NCI-H1694 (cell line): ENCODE data around the gene LOC128125822.

Source experiments
- DNase-seq: peaks from one replicate; lab custom pipeline; 2025; lab: John Stamatoyannopoulos, UW

LOC128125822 gene

GRCh38 chr6:63556369-63556768 lies 15.9 kb upstream of the LOC128125822 start:
- no peak for DNase-seq

DNA sequence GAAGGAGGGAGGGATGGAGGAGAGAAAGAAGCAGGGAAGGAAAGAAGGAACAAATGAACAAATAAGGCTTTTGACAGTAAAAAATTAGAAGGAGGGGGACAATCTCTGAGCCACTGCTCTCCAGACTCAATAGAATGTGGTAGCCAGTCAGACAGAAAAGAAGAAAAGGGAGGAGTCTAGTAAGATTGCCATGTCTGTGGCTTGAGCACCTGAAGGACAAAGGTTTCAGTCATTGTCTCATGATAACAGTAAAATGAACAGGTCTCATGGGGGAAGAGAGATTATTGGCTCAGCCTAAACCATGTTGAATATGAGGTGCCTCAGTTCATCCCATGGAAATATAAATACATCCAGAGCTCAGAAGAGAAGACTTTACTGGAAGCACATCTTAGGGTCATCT lies 14.0 kb upstream of the LOC128125822 start:
- DNase-seq: no peak

- no peak for DNase-seq
Observed at GRCh38 chr6:63560801-63561287, 11.4 kb upstream of the LOC128125822 start.

- DNase-seq: no peak
Observed at GRCh38 chr6:63561288-63561687, 11.0 kb upstream of the LOC128125822 start.

GRCh38 chr6:63563235-63563634 lies 9.0 kb upstream of the LOC128125822 start:
- DNase-seq: no peak

DNA sequence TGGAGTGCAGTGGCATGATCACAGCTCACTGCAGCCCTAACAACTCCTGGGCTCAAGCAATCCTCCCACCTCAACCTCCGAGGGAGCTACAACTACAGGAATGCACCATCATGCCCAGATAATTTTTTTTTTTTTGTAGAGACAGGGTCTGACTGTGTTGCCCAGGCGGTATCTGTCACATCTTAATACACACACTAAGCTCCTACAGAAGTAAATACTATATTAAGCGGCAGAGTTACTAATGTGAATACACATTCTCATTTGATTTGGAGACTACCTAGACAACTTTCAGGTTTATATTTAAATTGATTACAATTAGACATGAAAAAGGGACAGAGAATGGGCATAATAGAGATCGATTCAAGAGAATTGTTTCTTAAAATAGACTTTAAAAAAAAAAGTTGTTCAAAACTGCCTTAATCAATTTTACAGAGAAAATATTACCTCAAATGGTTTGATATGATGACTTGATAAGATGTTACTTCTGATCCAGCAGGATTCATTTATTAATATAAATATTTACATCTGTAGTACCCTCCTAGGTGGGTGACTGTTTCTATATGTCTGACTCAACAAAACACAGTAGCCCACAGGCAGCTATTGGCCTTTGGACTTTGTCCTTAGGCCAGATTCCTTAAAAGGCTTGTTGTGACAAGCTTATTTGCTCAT lies 7.1 kb upstream of the LOC128125822 start:
- no peak for DNase-seq

DNA sequence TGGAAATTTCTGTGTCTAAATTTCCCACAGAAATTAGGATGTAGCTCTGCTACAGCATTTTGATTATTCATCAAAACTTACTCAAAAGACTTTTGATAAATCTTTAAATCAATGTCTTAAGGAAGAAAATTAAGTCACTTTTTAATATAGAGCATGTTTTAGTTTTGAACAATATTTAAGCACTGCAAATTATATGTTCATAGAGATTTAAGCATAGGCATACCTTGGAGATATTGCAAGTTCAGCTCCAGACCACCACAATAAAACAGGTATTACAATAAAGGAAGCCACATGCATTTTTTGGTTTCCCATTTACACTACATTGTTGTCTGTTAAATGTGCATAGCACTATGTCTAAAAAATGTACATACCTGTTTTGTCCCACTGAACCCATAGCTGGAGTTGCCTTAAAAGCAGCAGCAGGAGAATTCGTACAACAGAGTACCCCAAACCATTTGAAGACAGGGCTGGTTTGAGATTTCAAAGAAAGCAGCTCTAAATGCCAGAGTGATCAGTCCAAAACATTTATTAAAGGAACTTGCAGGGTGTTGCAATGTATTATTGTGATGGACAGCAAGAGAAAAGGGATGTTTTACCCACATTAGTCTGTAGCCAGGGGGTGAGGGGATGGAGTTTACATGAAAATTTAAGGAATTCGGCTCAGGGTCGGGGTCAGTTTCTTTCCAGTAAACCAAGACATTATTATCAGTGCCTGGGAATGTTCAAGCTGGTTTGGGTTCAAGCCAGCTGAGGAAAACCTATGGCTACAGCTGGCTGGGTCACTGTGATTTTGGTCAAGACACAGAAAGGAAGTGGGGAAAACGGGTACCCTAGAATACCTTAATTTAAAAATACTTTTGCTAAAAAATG lies 6.3 kb upstream of the LOC128125822 start:
- DNase-seq: no peak

GRCh38 chr6:63567966-63568365 lies 4.3 kb upstream of the LOC128125822 start:
- DNase-seq: no peak

DNA sequence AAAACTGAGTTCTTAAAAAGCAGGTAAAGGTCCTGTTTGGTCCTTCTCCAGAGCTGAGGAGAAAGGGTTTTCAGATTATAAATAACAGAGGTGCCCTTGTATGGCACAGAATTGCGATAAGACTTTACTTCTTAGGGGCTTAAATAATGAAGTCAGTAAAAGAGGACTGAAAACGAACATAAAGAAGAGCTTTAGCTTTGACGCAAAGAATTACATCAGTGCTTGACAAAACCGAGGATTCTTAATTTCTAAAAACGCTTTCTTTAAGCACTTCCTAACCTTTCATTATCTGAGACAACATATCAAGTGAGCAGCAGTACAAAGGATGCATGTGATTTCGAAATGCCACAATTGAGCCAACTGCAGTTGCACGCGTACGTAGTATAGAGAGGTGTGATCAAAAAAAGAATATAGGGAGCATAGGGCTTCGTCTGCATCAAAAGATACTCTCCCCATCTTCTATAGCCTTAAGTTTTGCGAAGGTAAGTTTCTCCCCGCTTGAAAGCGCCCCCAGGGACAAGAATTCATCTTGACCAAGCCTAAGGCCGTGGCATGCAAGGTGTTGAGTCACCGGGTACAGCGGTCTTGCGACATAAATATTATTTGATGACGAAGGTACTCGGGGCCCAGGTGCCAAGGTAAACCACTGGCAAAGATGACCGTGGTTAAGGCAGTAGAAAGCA lies 778 bp upstream of the LOC128125822 start:
- no peak for DNase-seq

GRCh38 chr6:63572747-63573075 lies 431 bp downstream of the LOC128125822 start:
- DNase-seq: no peak

DNA sequence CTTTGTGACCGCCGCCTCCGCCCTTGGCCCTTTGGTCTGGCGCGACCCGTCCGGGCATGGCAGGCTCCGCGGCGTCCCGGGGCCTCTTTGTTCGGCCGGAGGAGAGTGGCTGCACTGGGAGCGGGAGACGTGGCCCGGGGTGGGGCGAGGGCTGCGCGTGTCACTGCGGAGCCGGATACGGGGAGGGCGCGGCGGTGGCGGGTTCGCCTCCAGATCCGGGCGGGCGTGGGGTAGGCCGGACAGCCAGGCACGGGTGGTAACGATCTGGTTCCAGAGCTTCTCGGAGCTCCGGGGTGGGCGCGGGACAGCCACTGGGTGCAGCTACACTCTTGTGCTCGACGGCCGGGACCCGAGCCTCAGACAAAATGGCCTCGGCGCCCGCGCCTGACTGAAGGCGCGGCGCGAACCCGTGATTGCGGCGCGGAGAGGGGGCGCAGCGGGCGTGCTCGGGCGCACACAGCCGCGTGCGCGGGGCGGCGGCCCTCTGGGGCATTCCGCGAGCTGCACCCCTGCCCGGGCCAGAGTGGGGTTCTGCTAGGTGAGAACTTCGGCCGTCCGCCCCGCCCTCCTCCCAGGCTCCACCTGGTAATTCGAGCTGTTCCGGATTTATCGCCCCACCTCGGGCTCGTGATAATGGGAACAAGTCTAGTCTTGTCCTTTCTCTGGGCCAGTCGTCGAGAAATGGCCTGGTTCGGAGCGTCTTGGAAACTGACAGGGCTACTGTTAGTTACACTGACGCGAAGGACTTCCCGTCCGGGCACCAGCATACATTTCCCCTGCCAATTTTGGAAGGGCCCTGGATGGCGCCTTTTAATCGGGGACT lies 1.0 kb downstream of the LOC128125822 start:
- peak; percentile 42 for DNase-seq

GRCh38 chr6:63573899-63574553 lies 1.7 kb downstream of the LOC128125822 start:
- peak; percentile 39 for DNase-seq

DNA sequence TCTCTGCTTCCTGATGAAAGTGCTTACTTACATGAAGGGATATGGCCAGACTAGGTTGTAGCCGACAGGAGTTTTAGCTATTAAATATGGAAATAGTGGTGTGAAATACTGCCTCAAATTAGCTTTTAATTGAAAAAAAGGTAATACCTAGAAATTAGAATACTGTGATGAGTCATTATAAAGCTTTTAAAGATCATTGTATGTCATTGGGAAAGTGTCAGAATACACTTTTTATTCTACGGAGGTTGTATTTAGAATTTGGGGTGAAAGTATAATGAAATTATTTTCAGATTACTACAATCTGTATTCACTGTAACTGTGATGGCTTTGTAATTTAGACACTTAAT lies 2.2 kb downstream of the LOC128125822 start:
- no peak for DNase-seq

DNA sequence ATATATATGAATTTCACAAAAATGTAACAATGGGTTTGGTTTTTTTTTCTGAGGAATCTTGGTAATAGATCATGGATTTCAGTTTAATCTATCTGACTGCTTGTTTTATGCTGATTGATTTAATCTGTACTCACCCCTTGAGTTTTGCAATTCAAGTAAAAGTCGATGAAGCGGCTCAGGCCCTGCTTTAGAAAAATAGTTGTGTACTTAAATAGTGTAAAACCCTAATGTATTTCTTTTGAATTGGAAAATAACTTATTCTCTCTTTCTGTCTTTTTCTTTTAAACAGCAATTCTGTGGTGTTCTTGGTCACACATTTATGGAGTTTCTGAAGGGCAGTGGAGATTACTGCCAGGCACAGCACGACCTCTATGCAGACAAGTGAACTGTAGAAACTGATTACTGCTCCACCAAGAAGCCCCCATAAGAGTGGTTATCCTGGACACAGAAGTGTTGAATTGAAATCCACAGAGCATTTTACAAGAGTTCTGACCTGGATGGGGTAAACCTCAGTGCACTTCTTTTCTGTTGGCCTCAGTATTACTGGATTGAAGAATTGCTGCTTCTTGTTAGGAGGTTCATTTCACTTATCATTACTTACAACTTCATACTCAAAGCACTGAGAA lies 4.0 kb downstream of the LOC128125822 start:
- DNase-seq: no peak

GRCh38 chr6:63576985-63577712 lies 4.9 kb downstream of the LOC128125822 start:
- DNase-seq: no peak

- no peak for DNase-seq
Observed at GRCh38 chr6:63578757-63579156, 6.5 kb downstream of the LOC128125822 start.

DNA sequence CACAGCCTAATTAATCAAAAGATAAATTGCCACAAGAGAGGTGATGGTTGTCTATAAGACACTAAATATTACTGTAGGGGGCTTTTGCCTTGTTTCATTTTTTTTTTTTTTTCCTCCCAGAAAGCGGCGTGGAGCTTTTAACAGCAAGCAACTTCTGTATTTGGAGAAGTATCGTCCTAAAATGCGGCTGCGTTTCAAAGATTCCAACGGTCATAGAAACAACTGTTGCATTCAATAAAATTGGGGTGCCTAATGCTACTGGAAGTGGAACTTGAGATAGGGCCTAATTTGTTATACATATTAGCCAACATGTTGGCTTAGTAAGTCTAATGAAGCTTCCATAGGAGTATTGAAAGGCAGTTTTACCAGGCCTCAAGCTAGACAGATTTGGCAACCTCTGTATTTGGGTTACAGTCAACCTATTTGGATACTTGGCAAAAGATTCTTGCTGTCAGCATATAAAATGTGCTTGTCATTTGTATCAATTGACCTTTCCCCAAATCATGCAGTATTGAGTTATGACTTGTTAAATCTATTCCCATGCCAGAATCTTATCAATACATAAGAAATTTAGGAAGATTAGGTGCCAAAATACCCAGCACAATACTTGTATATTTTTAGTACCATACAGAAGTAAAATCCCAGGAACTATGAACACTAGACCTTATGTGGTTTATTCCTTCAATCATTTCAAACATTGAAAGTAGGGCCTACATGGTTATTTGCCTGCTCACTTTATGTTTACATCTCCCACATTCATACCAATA lies 7.8 kb downstream of the LOC128125822 start:
- DNase-seq: no peak

DNA sequence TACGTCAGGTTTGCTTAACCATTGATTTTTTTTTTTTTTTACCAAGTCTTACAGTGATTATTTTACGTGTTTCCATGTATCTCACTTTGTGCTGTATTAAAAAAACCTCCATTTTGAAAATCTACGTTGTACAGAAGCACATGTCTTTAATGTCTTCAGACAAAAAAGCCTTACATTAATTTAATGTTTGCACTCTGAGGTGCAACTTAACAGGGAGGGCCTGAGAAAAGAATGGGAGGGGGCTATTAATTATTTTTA lies 8.4 kb downstream of the LOC128125822 start:
- no peak for DNase-seq

GRCh38 chr6:63581355-63582013 lies 9.2 kb downstream of the LOC128125822 start:
- no peak for DNase-seq
